ENCODE results near the gene FH.
A peak's percentile ranks its signal among the peaks of the same experiment; 100 is the strongest.

Gene FH

DNA sequence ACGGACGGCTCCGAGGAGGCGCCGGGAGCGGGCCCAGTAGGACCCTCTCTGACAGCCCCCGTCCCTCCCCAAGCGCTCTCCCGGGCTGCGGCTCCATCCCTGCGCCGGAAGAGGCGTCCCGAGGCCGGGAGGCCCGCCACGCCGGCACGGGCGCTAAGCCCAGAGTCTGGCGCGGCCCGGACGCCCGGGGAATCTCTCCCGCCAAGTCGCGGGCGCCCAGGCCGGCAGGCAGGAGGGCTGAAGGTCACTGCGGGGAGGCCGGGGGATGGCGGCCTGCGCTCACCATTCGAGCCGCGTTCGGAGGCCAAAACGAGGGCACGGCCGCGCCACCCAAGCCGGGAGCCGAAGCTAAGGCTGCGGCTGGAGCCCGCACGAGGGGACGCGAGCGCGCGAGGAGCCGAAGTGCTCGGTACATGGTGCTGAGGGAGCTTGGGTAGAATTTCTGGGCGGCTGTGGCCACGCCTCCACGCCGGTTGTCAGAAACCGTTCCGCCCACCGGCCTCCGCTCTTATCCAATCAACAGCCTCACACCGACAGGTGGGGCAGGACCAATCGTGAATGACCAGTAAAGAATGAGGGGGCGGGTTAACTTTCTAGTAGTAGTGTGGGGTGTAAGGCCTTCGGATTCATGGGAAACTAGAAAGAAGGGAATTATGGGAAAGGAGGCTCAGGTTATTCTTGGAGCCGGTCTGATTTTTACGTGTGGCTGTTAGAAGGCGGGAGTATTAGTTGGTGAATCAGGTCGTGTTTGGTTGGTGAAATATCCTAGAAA lies at the start of gene FH:
Gene FH (minus strand): TSS at position 448 of the 772 bp plus-strand sequence. CDS start 33 bp downstream, at position 415.
- DNase-seq, result peak; percentile 89 to 94

- no peak for DNase-seq
Observed at GRCh38 chr1:241560849-241561187, 41.3 kb upstream of the FH start.

- no peak for DNase-seq
Observed at GRCh38 chr1:241560146-241560848, 40.7 kb upstream of the FH start.

DNA sequence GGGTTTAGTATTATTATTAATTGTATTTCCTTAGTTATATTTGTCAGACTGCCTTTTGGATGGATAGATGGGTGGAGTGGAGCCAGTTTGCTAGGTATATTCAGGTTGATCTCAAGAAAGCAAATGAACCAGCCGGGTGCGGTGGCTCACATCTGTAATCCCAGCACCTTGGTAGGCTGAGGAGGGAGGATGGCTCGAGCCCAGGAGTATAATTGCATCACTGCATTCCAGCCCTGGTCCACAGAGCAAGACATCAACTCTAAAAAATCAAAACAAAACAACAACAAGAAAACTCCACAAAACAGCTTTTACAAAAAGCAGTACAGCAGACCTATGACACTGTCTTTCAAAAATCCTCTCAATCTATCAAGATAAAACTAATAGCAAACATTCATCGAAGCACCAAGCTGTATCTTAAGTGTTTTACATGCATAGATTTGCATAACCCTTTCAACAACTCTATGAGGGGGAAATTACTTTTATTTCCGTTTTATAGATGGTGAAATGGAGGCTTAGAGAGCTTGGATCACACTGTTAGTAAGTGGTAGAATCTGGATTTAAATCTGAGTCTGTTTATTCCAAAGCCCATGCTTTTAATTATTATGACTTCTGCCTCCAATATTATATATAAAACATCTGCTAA lies 38.1 kb upstream of the FH start:
- DNase-seq, result no peak

DNA sequence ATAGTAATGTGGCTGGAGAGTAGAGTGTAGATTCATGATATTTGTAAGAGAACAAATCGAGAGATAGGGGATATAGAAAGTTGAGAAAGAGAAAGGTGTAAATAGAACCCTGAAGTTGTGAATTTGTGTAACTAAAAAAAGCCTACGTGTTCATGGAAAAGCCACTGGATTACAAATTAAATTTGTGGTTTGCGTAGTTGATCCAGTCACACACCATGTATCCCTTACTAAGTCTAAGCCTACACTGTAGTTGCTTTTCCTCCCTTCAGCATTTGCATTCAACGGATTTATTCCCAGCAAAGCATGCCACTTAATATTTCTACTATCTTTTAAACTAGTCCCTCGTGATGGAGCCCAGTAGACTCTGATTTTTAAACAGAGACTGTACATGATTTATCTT lies 37.5 kb upstream of the FH start:
- no peak for DNase-seq

- no peak for DNase-seq
Observed at GRCh38 chr1:241555526-241555925, 36.0 kb upstream of the FH start.

GRCh38 chr1:241553886-241554592 lies 34.5 kb upstream of the FH start:
- no peak for DNase-seq

- DNase-seq, result peak; percentile 47 to 59
Observed at GRCh38 chr1:241551759-241552638, 32.4 kb upstream of the FH start.

DNA sequence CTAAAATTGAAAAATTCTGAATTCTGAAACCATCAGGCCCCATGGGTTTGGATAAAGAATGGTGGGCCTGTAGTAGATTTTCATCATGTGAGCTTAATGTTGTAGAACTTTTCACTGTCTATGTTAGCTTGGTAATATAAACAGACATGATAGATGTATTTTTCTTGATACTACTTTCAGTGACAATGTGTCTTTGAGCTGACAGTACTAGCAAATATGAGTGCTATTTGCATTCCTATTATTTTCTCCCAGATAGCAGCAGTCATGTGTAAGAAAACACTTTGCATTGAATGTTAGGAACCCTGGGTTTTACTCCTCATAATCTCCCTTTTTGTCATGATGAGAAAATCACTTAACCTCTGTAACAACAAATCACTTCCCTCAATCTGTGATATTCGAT lies 30.8 kb upstream of the FH start:
- no peak for DNase-seq

- no peak for DNase-seq
Observed at GRCh38 chr1:241548008-241548407, 28.5 kb upstream of the FH start.

GRCh38 chr1:241542199-241542907 lies 22.8 kb upstream of the FH start:
- DNase-seq, result no peak

DNA sequence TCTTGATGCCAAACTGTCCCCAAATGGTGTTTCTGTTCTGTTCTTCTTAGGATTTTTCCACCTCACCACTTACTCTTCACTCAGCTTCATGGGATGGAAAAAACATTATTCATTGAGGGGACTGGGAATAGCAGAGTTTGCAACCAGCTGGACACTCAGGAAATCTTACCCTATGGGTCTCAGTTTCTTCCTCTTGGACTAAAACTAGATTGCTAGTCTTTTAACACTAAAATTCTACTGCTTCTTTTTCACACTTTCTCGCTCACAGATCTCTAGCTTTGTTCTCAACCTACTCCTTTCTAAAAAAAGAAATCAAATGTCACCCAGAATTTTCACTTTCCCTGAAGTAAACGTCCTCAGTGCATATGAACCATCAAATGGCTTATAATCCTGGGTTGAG lies 17.4 kb upstream of the FH start:
- DNase-seq, result no peak

- DNase-seq, result no peak
Observed at GRCh38 chr1:241536304-241536703, 16.7 kb upstream of the FH start.

DNA sequence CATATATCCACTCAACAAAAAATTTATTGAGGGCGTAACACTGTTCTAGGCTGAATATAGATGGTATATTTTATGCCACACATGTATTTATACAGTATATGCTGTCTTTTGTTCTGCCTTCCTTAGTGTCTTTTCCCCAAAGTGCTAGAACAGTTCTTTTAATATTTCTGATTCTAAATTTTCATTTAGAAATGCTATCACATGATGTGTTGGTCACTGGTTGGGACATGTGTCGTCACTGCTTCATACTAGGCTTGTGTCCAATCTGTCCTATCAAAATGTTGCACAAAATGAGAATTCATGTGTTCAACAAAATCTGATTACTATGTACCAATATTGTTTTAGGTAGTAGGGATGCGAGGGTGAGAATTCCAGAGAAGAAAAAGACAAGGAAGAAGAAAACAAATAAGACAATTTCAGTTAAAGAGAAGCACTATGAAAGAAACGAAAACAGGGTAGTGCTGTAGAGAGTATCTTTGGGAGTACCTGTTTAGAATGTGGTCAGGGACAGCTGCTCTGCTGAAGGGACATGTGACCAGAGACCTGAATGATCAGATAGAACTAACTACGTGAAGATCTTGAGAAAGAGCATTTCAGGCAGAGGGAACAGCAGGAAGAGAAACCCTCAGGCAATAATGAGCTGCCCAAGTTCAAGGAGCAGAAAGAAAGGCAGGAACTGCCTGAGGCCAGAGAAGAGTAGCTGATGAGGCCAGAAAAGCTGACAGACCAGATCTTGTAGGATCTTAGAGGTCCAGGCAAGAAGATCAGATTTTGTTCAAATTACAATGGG lies 14.0 kb upstream of the FH start:
- DNase-seq, result no peak

- DNase-seq, result no peak
Observed at GRCh38 chr1:241532864-241533263, 13.3 kb upstream of the FH start.

- peak in 1 of 2 experiments; percentile 2 for DNase-seq
Observed at GRCh38 chr1:241532162-241532531, 12.6 kb upstream of the FH start, which contains the start of gene KMO. Gene KMO (plus strand): TSS chr1:241532378. CDS start chr1:241532445, 67 bp downstream.

GRCh38 chr1:241531195-241532161 lies 11.9 kb upstream of the FH start:
- no peak for DNase-seq

- no peak for DNase-seq
Observed at GRCh38 chr1:241527146-241527545, 7.6 kb upstream of the FH start.

DNA sequence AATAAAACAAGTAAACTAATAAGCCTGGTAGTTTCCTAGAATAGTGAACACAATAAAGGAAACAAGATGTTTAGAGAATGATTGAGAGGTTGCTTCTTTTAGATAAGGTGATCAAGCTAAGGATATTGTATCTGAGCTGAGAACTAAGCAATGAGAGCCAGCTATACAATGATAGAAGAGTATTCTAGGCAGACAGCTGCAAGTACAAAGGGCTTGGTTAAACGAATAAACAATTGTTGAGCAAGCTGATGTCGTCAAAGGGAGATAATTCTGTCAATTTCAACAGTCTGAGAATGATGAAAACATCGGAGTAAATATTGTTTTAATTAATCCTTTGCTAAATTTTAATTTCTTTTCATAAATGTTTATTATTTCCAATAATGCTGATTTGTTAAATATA lies 5.5 kb upstream of the FH start:
- no peak for DNase-seq

DNA sequence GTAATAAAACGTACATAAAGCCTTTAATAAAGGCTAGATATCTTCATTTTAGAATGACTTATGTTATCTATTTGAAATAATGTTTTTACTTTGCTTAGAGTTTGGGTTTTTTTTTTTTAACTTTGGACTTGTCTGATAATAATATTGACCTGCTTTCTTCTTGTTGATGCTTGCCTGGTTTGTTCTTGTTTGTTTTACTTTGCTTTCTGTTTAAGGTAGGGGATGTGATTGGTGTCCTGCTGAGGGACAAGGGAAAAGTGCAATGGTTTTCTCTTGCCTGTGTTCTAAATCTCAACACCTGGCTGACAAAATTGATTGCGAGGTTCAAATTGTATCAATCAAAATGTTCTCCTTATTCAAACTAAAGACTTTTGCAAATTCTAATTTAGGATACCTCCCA lies 2.2 kb upstream of the FH start:
- DNase-seq, result no peak
